SU-DHL-6 (cell line): ENCODE measurements around the gene OAF.

Experiments
- EZH2phosphoT487 ChIP-seq: fragments of 200-600 bp; sonication (generic), shearing (Covaris generic); conservative IDR thresholded peaks from 2 replicates; pipeline ENCODE4 v1.6.1; 2018; ENCODE audit warnings: mild to moderate bottlenecking, antibody characterized with exemption, low read length, moderate library complexity, mixed read lengths
- TF ChIP-seq, protein P1 (sequence below): fragments of 200-600 bp; sonication (generic); IDR thresholded peaks from one replicate; pipeline ENCODE4 v1.5.1; 2017; ENCODE audit warnings: antibody characterized with exemption, mild to moderate bottlenecking, low read length, moderate library complexity; ENCODE audit not compliant: insufficient read depth, poor library complexity, severe bottlenecking

- TF ChIP-seq, protein P1, sequence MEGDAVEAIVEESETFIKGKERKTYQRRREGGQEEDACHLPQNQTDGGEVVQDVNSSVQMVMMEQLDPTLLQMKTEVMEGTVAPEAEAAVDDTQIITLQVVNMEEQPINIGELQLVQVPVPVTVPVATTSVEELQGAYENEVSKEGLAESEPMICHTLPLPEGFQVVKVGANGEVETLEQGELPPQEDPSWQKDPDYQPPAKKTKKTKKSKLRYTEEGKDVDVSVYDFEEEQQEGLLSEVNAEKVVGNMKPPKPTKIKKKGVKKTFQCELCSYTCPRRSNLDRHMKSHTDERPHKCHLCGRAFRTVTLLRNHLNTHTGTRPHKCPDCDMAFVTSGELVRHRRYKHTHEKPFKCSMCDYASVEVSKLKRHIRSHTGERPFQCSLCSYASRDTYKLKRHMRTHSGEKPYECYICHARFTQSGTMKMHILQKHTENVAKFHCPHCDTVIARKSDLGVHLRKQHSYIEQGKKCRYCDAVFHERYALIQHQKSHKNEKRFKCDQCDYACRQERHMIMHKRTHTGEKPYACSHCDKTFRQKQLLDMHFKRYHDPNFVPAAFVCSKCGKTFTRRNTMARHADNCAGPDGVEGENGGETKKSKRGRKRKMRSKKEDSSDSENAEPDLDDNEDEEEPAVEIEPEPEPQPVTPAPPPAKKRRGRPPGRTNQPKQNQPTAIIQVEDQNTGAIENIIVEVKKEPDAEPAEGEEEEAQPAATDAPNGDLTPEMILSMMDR, result no peak
- TF ChIP-seq EZH2phosphoT487, result no peak
Observed at GRCh38 chr11:120191058-120191457, 19.8 kb upstream of the OAF start.
